GM13977 (cell line): Measurements from ENCODE around the gene MOB4.
"Not testable (repeated sequence)": the region's sequence is repeated elsewhere in the genome, so short reads cannot be mapped to it uniquely, and the experiment has no call there.

Experiments
- DNase-seq: peaks from one replicate; pipeline ENCODE4 v3.0.0; 2012; ENCODE audit warnings: low spot score
- in situ Hi-C: fragments of 300-500 bp; cut with MboI; formaldehyde crosslinking; loops from one replicate; pipeline ENCODE4 v1.12.0; 2022; ENCODE audit warnings: low sequenced_read_pairs, low pct_unique_long_range_greater_than_20kb, mixed read lengths, inconsistent platforms; ENCODE audit not compliant: unreplicated experiment
- TF ChIP-seq, protein P1 (sequence below): IDR thresholded peaks from 2 replicates; pipeline ENCODE4 v1.5.1; 2012; ENCODE audit warnings: mild to moderate bottlenecking, control low read depth; ENCODE audit not compliant: insufficient read depth; ENCODE audit errors: extremely low read depth, missing control alignments

The MOB4 gene

GRCh38 chr2:197543206-197543605 lies 27.3 kb downstream of the MOB4 start:
- TF ChIP-seq, protein P1, sequence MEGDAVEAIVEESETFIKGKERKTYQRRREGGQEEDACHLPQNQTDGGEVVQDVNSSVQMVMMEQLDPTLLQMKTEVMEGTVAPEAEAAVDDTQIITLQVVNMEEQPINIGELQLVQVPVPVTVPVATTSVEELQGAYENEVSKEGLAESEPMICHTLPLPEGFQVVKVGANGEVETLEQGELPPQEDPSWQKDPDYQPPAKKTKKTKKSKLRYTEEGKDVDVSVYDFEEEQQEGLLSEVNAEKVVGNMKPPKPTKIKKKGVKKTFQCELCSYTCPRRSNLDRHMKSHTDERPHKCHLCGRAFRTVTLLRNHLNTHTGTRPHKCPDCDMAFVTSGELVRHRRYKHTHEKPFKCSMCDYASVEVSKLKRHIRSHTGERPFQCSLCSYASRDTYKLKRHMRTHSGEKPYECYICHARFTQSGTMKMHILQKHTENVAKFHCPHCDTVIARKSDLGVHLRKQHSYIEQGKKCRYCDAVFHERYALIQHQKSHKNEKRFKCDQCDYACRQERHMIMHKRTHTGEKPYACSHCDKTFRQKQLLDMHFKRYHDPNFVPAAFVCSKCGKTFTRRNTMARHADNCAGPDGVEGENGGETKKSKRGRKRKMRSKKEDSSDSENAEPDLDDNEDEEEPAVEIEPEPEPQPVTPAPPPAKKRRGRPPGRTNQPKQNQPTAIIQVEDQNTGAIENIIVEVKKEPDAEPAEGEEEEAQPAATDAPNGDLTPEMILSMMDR, result no peak
- DNase-seq, result no peak
- in situ Hi-C loops, result no loop called here

GRCh38 chr2:197547163-197547900 lies 31.5 kb downstream of the MOB4 start:
- in situ Hi-C loops, result no loop called here
- TF ChIP-seq, protein P1, result no peak
- DNase-seq, result no peak

DNA sequence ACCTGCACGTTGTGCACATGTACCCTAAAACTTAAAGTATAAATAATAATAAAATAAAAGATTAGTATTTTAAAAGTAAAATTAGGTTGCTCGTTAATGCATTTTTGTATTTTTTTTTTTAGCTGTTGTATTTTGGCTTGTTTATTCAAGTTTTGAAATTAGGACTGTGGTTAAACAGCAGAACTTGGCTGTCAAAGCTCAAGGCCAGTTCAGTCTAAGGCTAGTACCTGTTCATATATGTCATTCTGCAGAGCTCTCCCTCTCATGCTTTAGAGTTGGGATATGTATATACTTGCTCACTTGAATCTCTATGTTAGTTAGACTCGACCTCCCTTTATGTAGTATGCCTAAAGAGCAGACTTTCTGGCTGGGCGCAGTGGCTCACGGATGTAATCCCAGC lies 32.7 kb downstream of the MOB4 start:
- DNase-seq, result no peak
- TF ChIP-seq, protein P1, result no peak
- in situ Hi-C loops, result no loop called here

DNA sequence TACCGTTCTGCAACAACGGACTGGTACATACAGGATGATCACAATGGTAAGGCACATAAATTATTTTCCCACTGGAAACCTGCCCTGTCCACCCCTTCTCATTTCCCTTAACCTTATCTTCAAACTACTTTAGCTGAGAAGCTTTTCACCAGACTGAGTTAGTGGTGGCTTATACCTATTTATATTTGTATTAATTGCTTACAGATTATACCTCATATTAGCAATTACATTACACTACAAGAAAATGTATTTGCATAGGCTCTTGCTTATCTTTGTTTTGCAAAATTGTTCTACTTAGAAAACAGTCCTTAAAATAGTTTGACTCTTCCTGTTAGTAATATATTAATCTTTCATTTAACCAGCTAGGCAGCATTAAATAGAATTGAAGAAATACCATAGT lies 35.4 kb downstream of the MOB4 start:
- DNase-seq, in situ Hi-C loops: not testable (repeated sequence)

- in situ Hi-C loops, result no loop called here
Observed at GRCh38 chr2:197555467-197555866, 39.6 kb downstream of the MOB4 start.

DNA sequence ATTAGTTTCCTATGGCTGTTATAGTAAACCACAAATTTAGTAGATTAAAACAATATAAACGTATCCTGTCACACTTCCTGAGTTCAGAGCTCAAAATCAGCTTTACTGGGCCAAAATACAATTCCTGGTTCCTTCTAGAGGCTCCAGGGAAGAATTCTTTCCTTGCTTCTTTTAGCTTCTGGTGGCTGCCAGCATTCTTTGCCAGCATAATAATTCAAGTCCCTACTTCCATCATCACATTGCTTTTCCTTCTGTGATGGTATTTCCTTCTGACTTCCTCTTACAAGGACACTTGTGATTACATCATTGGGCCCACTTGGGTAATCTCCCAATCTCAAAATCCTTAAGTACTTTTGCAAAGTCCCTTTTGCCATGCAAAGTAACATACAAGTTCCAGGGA lies 40.6 kb downstream of the MOB4 start:
- TF ChIP-seq, protein P1, result no peak
- in situ Hi-C loops, result no loop called here
- no peak for DNase-seq

More at GRCh38 chr2:197555467-197555866, 39.6 kb downstream of the MOB4 start:
- TF ChIP-seq, protein P1, result no peak
- DNase-seq, result no peak

DNA sequence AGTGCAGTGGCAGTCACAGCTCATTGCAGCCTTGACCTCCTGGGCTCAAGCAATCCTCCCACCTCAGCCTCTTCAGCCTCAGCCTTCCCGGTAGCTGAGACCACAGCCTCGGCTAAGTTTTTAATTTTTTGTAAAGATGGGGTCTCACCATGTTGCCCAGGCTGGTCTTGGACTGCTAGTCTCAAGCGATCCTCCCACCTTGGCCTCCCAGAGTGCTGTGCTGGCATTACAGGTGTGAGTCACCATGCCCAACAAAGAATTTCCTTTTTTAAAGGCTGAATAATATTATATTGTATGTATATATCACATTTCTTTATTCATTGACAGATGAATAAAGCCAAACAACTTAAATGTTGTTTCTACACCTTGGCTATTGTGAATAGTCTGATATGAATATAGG lies 42.5 kb downstream of the MOB4 start:
- TF ChIP-seq, protein P1, result no peak
- no peak for DNase-seq
- in situ Hi-C loops, result no loop called here
